ENCODE measurements around the gene NKX1-2.

NKX1-2 gene

DNA sequence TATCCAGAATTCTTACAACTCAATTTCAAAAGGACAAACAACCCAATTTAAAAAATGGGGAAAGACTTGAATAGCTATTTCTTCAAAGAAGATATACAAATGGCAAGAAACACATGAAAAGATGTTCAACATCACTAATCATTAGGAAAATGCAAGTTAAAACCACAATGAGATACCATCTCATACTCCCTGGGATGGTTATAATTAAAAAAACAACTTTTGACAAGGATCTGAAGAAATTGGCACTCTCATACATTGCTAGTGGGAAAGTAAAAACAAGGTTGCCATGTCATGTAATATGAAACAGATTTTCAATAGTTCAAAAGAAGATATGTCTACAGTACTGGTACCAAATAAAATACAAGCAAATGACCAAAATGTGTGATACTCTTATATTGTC lies 40.1 kb downstream of the NKX1-2 start:
- no peak overlapping the region for H4K91ac ChIP-seq (ENCODE audit: low read depth, low read length, poor library complexity)
- H3K4ac ChIP-seq (ENCODE audit: low read length) = no peak overlapping the region
- no peak overlapping the region for H3K18ac ChIP-seq (ENCODE audit: low read length)
- H2BK12ac ChIP-seq (ENCODE audit: low read length) = no peak overlapping the region
- peaks cover 0 to 2% of the 10 kb centered on the region in 2 donors for H3K9me3 ChIP-seq (replicated peaks in 1 of 2; ENCODE audit: control insufficient read depth in 2 of 2, insufficient read depth in 1 of 2, low read depth in 1 of 2, low read length in 2 of 2)
- no peak overlapping the region for H4K8ac ChIP-seq (ENCODE audit: low read depth, low read length)
- H3K27ac ChIP-seq (replicated peaks; ENCODE audit: low read length) = no peak overlapping the region
- H2AK5ac ChIP-seq (ENCODE audit: low read depth, low read length) = no peak overlapping the region
- H2BK15ac ChIP-seq (ENCODE audit: low read length) = no peak overlapping the region
- no peak overlapping the region for H3K4me3 ChIP-seq (ENCODE audit: low read length in 2 of 2)
- H3K79me1 ChIP-seq (ENCODE audit: low read depth, low read length) = no peaks in the 10 kb centered on the region
- H3K36me3 ChIP-seq (replicated peaks in 1 of 2; ENCODE audit: control insufficient read depth in 2 of 2, insufficient read depth in 2 of 2, low read length in 2 of 2) = peaks cover 4 to 55% of the 10 kb centered on the region in 2 donors
- H3K4me2 ChIP-seq (ENCODE audit: insufficient read depth, low read length, poor library complexity, severe bottlenecking) = no peak overlapping the region
- H3K14ac ChIP-seq (ENCODE audit: low read length) = no peak overlapping the region
- H3K23ac ChIP-seq (ENCODE audit: low read depth, low read length, poor library complexity) = no peak overlapping the region
- no peak overlapping the region for H3K9ac ChIP-seq (ENCODE audit: low read depth, low read length, poor library complexity)
- H2BK120ac ChIP-seq (ENCODE audit: low read depth, low read length) = no peak overlapping the region
- H3K4me1 ChIP-seq (ENCODE audit: control insufficient read depth in 2 of 2, insufficient read depth in 1 of 2, low read depth in 1 of 2, low read length in 2 of 2) = no peaks in the 10 kb centered on the region
- H2BK5ac ChIP-seq (ENCODE audit: low read length) = no peak overlapping the region
- no peak overlapping the region for H2AFZ ChIP-seq (ENCODE audit: low read length)
- no peaks in the 10 kb centered on the region for H3K27me3 ChIP-seq (ENCODE audit: control insufficient read depth in 3 of 3, insufficient read depth in 3 of 3, low read depth in 1 of 3, low read length in 3 of 3)
- no peak for DNase-seq (ENCODE audit: low spot score)

DNA sequence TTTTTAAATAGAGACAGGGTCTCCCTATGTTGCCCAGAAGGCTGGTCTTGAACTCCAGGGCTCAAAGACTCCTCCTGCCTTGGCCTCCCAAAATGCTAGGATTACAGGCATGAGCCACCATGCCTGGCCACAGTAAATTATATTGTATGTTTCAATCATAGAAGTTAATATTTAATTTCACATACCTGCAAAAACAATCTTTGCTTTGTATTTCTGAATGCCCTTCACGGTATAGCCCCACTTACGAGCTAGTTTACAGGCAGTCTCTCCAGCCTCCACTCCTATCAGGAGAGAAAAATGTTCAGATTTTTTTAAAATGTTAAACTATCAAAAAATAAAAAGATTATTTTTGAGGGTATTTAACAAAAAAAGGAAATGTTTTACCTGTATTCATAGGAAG lies 41.5 kb downstream of the NKX1-2 start:
- Histone ChIP-seq H3K27ac (replicated peaks; ENCODE audit: low read length) (no peak overlapping the region), H2BK12ac (ENCODE audit: low read length) (no peak overlapping the region), H3K23ac (ENCODE audit: low read depth, low read length, poor library complexity) (no peak overlapping the region), H3K4me3 (ENCODE audit: low read length in 2 of 2) (no peak overlapping the region), H2AK5ac (ENCODE audit: low read depth, low read length) (no peak overlapping the region), H3K14ac (ENCODE audit: low read length) (no peak overlapping the region), H3K4me2 (ENCODE audit: insufficient read depth, low read length, poor library complexity, severe bottlenecking) (no peak overlapping the region), H2AFZ (ENCODE audit: low read length) (no peak overlapping the region), H3K18ac (ENCODE audit: low read length) (no peak overlapping the region), H3K36me3 (replicated peaks in 1 of 2; ENCODE audit: control insufficient read depth in 2 of 2, insufficient read depth in 2 of 2, low read length in 2 of 2) (peaks cover 4 to 66% of the 10 kb centered on the region in 2 donors), H4K91ac (ENCODE audit: low read depth, low read length, poor library complexity) (no peak overlapping the region), H3K9me3 (replicated peaks in 1 of 2; ENCODE audit: control insufficient read depth in 2 of 2, insufficient read depth in 1 of 2, low read depth in 1 of 2, low read length in 2 of 2) (peaks cover 0 to 2% of the 10 kb centered on the region in 2 donors), H4K8ac (ENCODE audit: low read depth, low read length) (no peak overlapping the region), H2BK5ac (ENCODE audit: low read length) (no peak overlapping the region), H2BK15ac (ENCODE audit: low read length) (no peak overlapping the region), H2BK120ac (ENCODE audit: low read depth, low read length) (no peak overlapping the region), H3K4ac (ENCODE audit: low read length) (no peak overlapping the region), H3K9ac (ENCODE audit: low read depth, low read length, poor library complexity) (no peak overlapping the region), H3K79me1 (ENCODE audit: low read depth, low read length) (no peaks in the 10 kb centered on the region), H3K27me3 (ENCODE audit: control insufficient read depth in 3 of 3, insufficient read depth in 3 of 3, low read depth in 1 of 3, low read length in 3 of 3) (no peaks in the 10 kb centered on the region), H3K4me1 (ENCODE audit: control insufficient read depth in 2 of 2, insufficient read depth in 1 of 2, low read depth in 1 of 2, low read length in 2 of 2) (no peaks in the 10 kb centered on the region)
- no peak for DNase-seq (ENCODE audit: low spot score)
- WGBS, 2 donors (ENCODE audit: extremely low coverage in 2 of 2, insufficient read length in 2 of 2, insufficient replicate concordance in 1 of 2) = no CpG with 5 or more reads among the region's 2 CpGs

DNA sequence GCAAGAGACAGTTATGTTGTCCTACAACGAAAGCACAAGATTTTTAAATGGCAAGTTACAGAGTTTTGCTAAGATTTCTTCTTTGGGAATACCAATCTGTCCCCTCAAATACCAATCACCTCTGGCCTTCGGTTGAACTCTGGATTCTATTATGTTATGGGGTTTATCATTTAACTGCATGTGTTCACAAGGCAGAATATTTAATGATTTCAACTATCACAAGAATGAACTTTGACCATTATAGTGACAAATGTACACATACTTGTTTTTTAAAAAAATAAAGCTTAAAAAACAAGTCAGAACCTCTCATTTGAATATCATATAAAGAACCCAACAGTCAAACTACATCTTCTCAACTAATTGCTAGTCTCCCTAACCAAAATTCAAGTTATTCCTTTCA lies 42.4 kb downstream of the NKX1-2 start:
- Histone ChIP-seq H3K27me3 (ENCODE audit: control insufficient read depth in 3 of 3, insufficient read depth in 3 of 3, low read depth in 1 of 3, low read length in 3 of 3) (no peaks in the 10 kb centered on the region), H2BK120ac (ENCODE audit: low read depth, low read length) (no peak overlapping the region), H3K79me1 (ENCODE audit: low read depth, low read length) (no peaks in the 10 kb centered on the region), H3K36me3 (replicated peaks in 1 of 2; ENCODE audit: control insufficient read depth in 2 of 2, insufficient read depth in 2 of 2, low read length in 2 of 2) (peaks cover 6 to 75% of the 10 kb centered on the region in 2 donors), H2BK5ac (ENCODE audit: low read length) (no peak overlapping the region), H3K9ac (ENCODE audit: low read depth, low read length, poor library complexity) (no peak overlapping the region), H2BK12ac (ENCODE audit: low read length) (no peak overlapping the region), H2AFZ (ENCODE audit: low read length) (no peak overlapping the region), H3K14ac (ENCODE audit: low read length) (no peak overlapping the region), H3K4me1 (ENCODE audit: control insufficient read depth in 2 of 2, insufficient read depth in 1 of 2, low read depth in 1 of 2, low read length in 2 of 2) (no peaks in the 10 kb centered on the region), H3K9me3 (replicated peaks in 1 of 2; ENCODE audit: control insufficient read depth in 2 of 2, insufficient read depth in 1 of 2, low read depth in 1 of 2, low read length in 2 of 2) (peaks cover 0 to 2% of the 10 kb centered on the region in 2 donors), H3K27ac (replicated peaks; ENCODE audit: low read length) (no peak overlapping the region), H4K91ac (ENCODE audit: low read depth, low read length, poor library complexity) (no peak overlapping the region), H3K4me2 (ENCODE audit: insufficient read depth, low read length, poor library complexity, severe bottlenecking) (no peak overlapping the region), H3K18ac (ENCODE audit: low read length) (no peak overlapping the region), H4K8ac (ENCODE audit: low read depth, low read length) (no peak overlapping the region), H3K4ac (ENCODE audit: low read length) (no peak overlapping the region), H2BK15ac (ENCODE audit: low read length) (no peak overlapping the region), H3K23ac (ENCODE audit: low read depth, low read length, poor library complexity) (no peak overlapping the region), H2AK5ac (ENCODE audit: low read depth, low read length) (no peak overlapping the region), H3K4me3 (ENCODE audit: low read length in 2 of 2) (no peak overlapping the region)
- no peak for DNase-seq (ENCODE audit: low spot score)
- WGBS, 2 donors (ENCODE audit: extremely low coverage in 2 of 2, insufficient read length in 2 of 2, insufficient replicate concordance in 1 of 2) = no CpG with 5 or more reads among the region's 2 CpGs

DNA sequence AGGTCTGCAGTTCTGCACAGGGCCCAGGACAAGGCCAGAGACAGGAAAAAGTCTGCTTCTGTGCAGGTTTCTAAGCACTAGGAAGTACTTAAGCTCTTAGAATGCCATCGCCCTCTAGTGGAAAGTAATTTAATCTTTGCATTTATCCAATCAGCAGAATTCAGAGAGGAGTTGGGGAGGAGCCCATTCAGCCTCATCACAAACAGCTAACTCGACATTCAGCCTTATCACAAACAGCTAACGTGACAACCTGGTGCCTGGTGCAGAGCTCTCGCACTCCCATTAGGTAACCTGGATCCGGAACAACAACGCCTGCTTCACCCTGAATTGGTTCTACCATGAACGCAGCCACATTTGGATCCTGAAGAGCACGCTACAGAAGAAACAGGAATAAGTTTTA lies 46.3 kb downstream of the NKX1-2 start:
- Histone ChIP-seq H3K9me3 (replicated peaks in 1 of 2; ENCODE audit: control insufficient read depth in 2 of 2, insufficient read depth in 1 of 2, low read depth in 1 of 2, low read length in 2 of 2) (no peaks in the 10 kb centered on the region), H3K36me3 (replicated peaks in 1 of 2; ENCODE audit: control insufficient read depth in 2 of 2, insufficient read depth in 2 of 2, low read length in 2 of 2) (peaks cover 6 to 83% of the 10 kb centered on the region in 2 donors), H2AK5ac (ENCODE audit: low read depth, low read length) (no peak overlapping the region), H3K27me3 (ENCODE audit: control insufficient read depth in 3 of 3, insufficient read depth in 3 of 3, low read depth in 1 of 3, low read length in 3 of 3) (no peaks in the 10 kb centered on the region), H2BK15ac (ENCODE audit: low read length) (no peak overlapping the region), H3K4me3 (ENCODE audit: low read length in 2 of 2) (no peak overlapping the region), H3K14ac (ENCODE audit: low read length) (no peak overlapping the region), H3K4me1 (ENCODE audit: control insufficient read depth in 2 of 2, insufficient read depth in 1 of 2, low read depth in 1 of 2, low read length in 2 of 2) (no peaks in the 10 kb centered on the region), H4K91ac (ENCODE audit: low read depth, low read length, poor library complexity) (no peak overlapping the region), H2AFZ (ENCODE audit: low read length) (no peak overlapping the region), H3K79me1 (ENCODE audit: low read depth, low read length) (no peaks in the 10 kb centered on the region), H3K4me2 (ENCODE audit: insufficient read depth, low read length, poor library complexity, severe bottlenecking) (no peak overlapping the region), H3K9ac (ENCODE audit: low read depth, low read length, poor library complexity) (no peak overlapping the region), H2BK12ac (ENCODE audit: low read length) (no peak overlapping the region), H2BK5ac (ENCODE audit: low read length) (no peak overlapping the region), H3K27ac (replicated peaks; ENCODE audit: low read length) (no peak overlapping the region), H3K18ac (ENCODE audit: low read length) (no peak overlapping the region), H4K8ac (ENCODE audit: low read depth, low read length) (no peak overlapping the region), H3K4ac (ENCODE audit: low read length) (no peak overlapping the region), H2BK120ac (ENCODE audit: low read depth, low read length) (no peak overlapping the region), H3K23ac (ENCODE audit: low read depth, low read length, poor library complexity) (no peak overlapping the region)
- no CpG with 5 or more reads among the region's 8 CpGs for WGBS, 2 donors (ENCODE audit: extremely low coverage in 2 of 2, insufficient read length in 2 of 2, insufficient replicate concordance in 1 of 2)
- peak; percentile 73 for DNase-seq (ENCODE audit: low spot score)

Measured in neuronal stem cell (in vitro differentiated cells).